HG03103 (cell line): ENCODE data around the gene ZNF200.
"Not testable (repeated sequence)": the region's sequence is repeated elsewhere in the genome, so short reads cannot be mapped to it uniquely, and the experiment has no call there.

ENCODE experiments used
- ATAC-seq: cut with Tn5 transposase; IDR thresholded peaks from one replicate; pipeline ENCODE4 v1.9.1; 2021; ENCODE audit warnings: low read depth; ENCODE audit not compliant: unreplicated experiment

Gene ZNF200

DNA sequence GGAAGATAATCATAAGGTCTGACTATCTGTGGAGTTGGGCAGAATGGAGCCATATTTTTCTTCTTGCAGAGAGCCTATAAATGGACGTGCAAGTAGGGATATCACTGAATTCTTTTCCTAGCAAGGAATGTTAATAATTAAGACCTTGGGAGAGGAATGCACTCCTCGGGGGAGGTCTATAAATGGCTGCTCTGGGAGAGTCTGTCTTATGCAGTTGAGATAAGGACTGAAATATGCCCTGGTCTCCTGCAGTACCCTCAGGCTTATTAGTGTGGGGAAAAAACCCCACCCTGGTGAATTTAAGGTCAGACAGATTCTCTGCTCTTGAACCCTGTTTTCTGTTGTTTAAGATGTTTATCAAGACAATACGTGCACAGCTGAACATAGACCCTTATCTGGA, 29.0 kb downstream of the ZNF200 start:
- not testable (repeated sequence) for ATAC-seq

DNA sequence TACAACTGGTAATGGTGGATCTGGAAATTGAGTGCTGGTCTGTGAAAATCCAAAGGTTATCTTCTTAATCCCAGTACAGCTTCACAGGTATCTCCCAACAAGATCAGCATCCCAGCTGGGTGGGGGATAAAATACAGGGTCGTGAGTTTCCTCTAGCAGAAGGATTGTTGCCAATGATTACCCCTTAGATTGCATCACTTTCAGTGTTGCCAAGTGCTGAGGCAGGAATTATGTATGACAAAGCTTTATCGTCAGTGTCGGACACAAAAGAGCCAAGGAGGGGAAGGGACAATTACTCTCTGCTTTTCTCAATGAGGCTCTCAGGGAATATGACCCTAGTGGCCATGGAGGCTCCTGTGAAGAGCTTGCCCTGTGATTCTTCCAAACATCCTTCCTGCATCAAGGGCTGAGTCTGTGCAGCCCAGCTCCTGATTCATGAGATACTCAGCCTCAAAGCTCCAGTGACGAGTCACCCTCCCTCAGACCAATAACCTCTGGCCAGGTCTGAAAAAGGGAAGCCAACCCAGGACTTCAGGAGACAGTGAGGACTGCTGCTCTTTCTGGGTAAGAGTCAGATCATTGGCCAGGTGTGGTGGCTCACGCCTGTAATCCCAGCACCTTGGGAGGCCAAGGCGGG, 31.9 kb downstream of the ZNF200 start:
- no peak for ATAC-seq

DNA sequence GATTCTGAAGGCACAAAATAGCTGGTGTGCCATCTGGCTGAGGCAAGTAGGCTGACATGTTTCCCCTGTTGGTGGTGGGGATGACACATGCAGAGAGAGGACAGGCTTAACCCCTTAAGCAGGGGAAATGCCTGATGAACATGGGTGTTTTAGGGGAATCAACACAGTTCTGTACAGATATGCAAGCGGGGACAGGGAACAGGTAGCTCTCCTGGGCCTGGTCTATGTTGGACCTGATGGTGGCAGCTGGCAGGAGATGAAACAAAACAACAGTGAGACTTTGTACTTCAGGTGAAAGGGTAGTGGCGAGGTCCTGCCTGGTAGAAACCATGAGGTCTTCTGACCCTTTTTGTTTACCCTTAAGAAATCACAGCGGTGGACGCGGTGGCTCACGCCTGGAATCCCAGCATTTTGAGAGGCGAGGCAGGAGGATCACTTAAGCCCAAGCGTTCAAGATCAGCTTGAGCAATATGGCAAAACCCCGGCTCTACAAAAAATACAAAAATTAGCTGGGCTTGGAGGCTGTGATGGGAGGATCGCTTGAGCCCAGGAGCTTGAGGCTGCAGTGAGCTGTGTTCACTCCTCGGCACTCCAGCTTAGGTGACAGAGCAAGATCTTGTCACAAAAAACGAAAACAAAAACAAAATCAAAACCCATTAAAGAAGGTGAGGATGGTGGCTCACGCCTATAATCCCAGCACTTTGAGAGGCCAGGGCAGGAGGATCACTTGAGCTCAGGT, 36.5 kb downstream of the ZNF200 start:
- no peak for ATAC-seq

DNA sequence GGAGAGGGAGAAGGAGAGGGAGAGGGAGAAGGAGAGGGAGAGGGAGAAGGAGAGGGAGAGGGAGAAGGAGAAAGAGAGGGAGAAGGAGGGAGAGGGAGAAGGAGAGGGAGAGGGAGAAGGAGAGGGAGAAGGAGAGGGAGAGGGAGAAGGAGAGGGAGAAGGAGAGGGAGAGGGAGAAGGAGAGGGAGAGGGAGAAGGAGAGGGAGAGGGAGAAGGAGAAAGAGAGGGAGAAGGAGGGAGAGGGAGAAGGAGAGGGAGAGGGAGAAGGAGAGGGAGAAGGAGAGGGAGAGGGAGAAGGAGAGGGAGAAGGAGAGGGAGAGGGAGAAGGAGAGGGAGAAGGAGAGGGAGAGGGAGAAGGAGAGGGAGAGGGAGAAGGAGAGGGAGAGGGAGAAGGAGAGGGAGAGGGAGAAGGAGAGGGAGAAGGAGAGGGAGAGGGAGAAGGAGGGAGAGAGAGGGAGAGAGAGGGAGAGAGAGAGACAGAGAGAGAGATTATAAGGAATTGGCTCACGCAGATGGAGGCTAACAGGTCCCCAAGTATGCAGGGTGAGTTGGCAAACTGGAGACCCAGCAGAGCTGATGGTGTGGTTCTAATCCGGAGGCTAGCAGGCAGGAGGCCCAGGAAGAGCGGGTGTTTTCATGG, 37.1 kb downstream of the ZNF200 start:
- not testable (repeated sequence) for ATAC-seq

DNA sequence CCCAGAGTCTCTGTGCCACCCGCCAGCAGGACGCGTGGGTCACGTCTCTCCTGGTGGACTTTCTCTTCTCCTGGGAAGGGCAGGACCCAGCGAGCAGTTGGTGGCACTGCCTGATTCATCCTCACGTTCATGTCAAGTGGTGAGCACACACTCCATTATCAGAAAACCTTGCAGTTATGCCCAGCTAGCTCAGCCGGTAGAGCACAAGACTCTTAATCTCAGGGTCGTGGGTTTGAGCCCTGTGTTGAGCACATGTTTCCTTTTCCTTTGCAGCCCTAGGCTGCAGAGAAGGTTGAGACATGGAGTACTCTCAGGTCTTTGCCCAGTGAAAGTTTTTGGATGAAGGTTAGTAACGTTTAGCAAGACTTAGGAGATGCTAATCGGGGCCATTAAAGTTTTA, 39.0 kb downstream of the ZNF200 start:
- no peak for ATAC-seq

DNA sequence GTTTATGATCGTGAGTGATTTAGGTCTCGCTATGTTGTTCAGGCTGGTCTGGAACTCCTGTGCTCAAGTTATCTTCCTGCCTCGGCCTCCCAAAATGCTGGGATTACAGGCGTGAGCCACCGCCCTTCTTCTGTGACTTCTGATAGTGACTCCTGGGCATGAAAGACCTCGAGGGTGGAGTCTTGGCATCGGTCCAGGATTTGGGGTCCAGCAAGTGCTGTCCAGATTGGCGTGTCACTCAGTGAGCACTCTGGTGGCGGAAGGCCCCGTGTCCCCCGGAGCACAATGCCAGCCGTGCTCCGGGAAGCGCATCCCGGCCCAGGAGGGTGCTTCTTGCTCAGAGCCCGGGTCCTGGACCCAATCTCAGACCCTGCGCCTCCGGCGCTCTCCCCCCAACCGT, 40.2 kb downstream of the ZNF200 start:
- ATAC-seq = no peak

DNA sequence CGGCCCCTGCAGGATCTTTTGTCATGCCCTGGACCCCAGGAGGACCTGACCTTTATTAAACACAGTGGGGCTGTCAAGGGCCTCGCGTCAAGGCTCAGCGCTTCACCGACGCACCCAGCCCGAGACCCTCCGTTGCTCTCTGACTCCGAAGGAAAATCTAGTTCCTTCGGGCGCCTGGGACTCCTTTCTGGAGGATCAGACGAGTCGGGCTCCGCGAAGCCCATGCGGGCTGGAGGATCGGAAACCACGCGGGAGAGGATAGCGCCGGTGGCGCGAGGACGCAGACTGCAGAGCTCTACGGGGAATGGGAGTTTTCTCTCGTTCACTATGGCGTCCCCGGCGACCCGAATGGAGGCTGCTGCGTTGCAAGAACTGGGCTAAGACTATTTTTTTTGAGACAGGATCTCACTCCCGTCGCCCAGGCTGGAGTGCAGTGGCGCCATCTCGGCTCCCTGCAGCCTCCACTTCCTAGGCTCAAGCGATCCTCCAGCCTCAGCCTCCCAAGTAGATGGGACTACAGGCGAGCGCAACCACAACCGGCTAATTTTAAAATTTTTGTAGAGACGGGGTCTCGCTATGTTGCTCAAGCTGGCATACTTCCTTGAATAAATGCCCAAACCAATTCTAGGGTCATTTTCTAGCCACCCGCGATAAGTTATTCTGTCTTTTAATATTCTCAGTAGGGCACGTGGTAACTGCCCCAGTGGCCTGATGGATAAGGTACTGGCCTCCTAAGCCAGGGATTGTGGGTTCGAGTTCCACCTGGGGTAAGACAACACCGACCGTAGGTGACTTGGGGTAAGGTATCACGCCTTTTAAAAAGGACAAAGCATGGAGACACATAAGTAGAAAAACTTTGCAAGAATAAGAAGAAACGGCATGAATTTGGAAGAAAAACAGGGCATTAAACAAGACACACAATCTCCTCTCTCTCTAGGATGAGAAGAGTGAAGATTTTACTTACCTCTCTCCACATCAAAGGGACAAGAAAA, 41.4 kb downstream of the ZNF200 start:
- no peak for ATAC-seq

DNA sequence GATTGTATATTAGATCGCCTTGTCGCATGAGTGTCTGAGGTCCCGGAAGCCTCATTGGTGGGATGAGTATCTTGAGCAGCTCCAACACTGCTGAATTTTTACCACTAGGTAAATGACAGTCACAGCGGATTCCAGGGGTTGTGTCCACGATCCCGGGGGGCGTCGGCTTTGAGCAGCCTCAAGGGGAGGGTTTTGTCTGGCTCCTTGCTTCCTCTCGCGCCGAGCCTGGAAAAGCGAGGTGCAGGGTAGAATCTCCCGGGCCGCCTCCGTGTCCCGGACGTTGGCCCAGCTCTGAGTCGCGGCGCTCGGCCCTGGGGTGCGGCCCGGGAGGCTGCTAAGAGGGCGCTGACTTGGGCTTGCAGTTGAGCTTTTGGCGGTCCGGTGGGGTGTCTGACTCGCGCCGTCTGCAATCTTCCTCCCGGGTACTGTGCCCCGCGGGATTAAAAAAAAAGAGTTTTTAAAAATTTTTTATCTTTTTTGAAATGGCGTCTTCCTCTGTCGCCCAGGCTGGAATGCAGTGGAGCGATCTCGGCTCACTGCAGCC, 42.4 kb downstream of the ZNF200 start:
- ATAC-seq = no peak

DNA sequence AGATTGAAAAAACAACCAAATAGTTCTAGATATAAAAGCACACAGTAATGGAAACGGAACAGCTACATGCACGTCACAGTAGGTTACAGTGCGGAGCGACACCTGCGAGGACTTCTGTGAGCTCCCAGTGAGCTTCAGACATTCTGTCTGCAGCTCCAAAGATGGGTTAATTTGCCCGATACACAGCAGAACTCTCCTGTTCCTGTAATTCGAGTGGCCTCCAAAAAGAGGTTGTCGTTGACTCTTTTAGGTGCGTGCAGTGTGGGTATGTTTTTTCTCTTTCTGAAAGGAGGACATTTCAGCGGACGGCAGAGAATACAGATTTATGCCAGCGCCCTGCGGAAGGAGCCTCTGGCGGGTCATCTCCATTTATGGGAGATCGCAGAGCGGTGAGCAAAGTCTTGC, 44.0 kb downstream of the ZNF200 start:
- ATAC-seq = no peak

DNA sequence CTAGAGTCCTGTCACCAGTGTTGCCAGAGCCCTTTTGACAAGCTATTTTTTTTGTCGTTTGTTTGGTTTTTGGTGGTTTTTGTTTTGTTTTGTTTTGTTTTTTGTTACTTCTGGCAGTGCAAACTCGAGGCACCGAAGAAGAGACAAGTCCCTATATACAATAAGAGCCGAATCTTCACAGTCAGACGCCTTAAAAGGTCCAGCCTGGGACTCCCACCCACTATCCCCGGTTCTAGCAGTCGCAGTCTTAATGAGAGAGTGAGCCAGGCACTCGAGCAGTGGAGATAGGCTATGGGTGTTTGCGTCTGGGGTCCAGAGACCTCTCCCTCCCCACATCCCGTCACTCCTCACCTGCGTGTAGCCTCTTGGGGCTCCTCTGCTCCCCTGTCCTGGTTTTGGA, 45.1 kb downstream of the ZNF200 start:
- no peak for ATAC-seq

DNA sequence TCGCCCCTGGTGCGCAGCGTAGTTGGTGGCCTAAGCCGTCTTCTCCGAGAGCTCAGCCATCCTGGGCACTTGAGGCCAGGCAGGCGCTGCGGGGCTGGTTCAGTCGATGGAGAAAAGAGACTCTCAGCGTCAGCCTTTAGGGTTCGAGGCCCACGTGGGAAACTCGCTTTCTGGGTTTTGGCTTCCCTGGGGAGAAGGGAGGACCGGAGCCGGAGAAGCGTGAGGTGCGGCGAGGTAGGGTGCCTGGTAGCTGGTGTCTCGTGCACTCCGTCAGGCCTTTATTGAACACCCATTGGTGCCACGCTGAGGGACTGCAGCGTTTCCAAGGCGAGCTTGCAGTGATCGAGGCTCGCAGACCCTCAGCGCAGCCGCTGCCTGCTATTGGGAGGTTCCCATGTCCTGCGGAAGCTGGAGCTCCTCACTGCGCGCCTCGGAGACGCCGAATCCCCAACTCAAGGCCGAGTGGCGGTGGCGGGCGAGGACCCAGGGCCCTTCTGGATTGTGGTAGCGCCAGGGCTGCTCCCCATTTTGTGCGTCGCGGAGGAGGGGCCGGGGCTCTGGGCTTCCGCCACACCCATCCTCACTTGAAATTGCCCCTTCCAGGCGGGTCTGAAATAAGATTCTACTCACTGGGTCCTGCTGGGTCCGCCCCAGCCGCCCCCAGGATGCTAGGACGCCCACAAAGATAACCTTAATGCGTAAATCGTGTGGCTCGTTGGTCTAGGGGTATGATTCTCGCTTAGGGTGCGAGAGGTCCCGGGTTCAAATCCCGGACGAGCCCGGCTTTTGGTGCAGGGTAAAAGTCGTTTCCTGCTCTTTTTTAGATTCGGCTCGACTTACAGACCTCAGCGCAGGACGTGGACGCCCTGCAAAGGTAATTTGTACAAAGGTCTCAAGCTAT, 45.8 kb downstream of the ZNF200 start:
- ATAC-seq = no peak

DNA sequence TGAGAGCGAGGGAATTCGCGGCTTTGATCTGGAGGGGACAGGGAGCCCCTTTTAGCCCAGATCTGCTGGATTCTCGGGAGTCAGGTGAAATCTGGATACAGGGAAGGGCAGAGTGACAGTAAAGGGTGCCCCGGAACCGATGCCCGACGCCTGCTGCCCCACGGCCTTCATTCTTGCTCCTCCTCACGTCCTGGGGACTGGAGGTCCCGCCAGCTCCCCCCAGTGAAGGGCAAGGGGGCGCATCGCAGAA, 46.4 kb downstream of the ZNF200 start:
- no peak for ATAC-seq

DNA sequence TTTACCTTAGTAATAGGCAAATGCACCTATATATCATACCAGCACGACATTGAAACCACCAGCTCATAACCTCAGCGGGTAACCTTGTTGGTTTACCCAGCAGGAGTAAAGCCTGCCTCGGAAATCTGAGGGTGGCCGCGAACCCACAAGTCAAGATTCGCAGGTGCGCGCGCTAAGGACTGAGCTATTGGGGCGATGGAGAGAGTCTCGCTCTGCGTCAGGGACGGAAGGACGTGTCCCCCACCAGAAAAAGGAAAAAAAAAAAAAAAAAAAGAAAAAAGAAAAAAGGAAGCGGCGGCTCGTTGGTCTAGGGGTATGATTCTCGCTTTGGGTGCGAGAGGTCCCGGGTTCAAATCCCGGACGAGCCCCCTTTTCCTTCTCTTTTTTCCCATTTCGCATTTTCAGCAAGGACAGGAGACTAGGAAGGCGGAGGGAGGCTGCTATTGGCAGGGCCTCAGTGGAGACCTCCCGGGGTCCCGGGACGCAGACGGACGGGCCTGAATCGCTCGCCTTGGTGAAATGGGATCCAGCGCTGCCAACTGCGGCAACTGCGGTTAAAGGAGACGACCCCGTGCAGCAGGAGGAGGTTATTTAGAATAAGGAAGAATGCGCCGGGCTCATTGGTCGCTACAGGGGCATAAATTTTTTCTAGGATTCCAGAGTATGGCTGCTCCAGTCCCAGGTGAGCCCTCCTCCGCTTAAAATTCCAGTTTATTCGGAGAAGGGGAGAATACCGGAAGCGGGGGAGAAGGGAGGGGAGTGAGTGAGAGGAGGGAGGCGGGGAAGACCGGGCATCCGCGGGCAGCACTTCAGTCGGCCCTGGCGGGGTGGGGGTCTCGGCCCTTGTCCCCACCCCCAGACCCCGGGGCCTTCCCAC, 46.9 kb downstream of the ZNF200 start, which contains the start of gene OR1F1:
Gene OR1F1 (plus strand): TSS at position 407 of the 877 bp plus-strand sequence.
- no peak for ATAC-seq

DNA sequence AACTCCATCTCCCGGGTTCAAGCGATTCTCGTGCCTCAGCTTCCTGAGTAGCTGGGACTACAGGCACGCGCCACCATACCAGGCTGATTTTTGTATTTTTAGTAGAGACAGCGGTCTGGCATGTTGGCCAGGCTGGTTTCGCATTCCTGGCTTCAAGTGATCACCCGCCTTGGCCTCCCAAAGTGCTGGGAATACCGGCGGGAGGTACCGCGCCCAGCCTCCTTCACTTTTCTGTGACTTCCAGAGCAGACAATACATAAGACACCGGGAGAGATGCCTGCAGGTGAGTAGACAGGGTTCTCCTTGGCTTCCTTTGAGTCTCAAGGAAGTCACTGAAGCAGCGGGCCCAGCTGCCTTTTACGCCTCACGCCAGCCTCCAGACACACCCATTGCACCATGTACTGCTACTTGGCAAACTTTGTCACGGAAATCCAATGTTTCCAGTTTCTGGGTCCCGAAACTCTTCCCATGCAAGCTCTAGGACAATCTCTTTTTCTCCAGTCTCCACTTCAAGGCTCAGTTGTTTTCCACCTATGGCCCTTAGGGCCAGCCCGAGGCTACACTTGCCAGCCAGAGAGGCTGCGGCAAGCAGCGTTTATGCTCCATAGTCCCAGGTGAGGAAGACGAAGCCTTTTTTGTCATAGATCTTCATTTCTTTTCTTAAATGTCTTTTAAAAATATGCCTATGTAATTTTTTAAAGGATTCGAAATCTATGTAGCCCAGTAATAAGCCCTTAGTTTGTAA, 47.8 kb downstream of the ZNF200 start:
- ATAC-seq = no peak

DNA sequence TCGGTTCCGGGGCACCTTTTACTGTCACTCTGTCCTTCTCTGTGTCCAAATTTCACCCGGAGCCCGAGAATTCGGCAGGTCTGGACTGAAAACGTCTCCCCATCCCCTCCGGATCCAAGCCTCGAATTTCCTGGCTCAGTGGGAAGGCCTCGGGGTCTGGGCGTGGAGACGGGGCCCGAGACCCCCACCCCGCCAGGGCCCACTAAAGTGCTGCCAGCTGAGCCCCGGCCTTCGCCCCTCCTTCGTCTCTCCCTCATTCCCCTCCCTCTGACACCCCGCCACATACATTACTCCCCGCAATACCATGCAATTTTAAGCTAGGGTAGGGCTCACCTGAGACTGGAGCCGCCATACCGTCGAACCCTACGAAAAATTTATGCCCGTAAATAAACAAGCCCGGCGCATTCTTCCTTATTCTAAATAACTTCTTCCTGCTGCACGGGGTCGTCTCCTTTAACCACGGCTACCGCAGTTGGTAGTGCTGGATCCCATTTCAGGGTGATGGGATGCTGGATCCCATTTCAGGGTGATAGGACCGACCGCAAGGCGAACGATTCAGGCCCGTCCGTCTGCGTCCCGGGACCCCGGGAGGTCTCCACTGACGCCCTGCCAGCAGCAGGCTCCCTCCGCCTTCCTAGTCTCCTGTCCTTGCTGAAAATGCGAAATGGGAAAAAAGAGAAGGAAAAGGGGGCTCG, 51.4 kb downstream of the ZNF200 start:
- no peak for ATAC-seq

DNA sequence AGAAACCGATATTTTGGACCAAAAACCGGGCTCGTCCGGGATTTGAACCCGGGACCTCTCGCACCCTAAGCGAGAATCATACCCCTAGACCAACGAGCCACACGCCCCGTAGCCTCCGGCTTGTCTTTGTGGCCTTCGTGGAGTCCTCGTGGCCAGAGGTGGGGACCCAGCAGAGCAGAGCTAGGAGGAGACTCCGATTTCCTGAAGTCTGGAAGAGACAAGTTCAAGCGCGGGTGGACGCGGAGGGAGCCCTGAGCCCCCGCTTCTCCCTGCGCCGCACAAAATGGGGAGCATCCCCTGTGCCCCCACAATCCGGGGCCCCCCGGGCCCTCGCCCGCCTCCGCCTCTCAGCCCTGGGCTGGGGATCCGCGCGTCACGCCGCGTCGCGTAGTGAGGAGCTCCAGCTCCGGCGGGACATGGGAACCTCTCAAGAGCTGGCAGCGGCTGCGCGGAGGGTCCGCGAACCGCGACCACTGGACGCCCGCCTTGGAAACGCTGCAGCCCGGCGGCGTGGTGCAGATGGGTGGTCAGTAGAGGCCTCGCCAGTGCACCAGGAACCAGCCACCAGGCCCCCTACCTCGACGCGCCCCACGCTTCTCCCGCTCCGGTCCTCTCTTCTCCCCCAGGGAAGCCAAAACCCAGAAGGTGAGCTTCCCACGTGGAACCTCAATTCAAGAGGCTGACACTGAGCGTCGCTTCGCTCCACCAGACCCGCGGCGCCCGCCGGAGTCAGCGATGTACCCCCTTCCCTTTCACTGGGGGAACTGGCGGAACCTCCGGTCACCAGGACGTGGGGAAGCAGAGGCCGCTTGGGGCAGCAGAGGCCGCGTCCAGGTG, 52.1 kb downstream of the ZNF200 start:
- no peak for ATAC-seq

DNA sequence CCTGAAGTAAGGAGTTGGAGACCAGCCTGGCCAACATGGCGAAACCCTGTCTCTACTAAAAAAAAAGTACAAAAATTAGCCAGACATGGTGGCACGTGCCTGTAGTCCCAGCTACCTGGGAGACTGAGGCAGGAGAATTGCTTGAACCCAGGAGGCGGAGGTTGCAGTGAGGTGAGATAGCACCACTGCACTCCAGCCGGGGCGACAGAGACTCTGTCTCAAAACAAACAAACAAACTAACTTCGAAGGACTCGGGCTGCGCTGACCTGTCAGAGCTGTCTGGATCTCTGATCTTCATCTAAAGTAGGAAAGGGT, 52.7 kb downstream of the ZNF200 start:
- ATAC-seq = not testable (repeated sequence)
